CD14-positive monocyte (primary cell): ENCODE measurements around the gene TMEM192. TPM values are rescaled to one million over a fixed set of nuclear protein-coding genes. Genes with fewer than 3 reads are reported as not detected.

ENCODE experiments used
- DNase-seq, 3 donors: peaks; one replicate each; pipeline ENCODE4 v3.0.0-alpha.2; 2011 to 2022
- H2AFZ ChIP-seq: 2 replicates; pipeline ENCODE4 v1.6.0; 2012; ENCODE audit warnings: mild to moderate bottlenecking, low read depth, low read length, inconsistent platforms; ENCODE audit not compliant: insufficient read depth, poor library complexity, severe bottlenecking
- H3K27ac ChIP-seq, 2 donors: 1 replicate in 1 of 2; 2 replicates in 1 of 2; pipeline ENCODE4 v1.5.1; 2012 to 2013; ENCODE audit warnings: low read length in 2 of 2, control low read depth in 1 of 2, inconsistent platforms in 1 of 2, low read depth in 1 of 2, mild to moderate bottlenecking in 1 of 2
- H3K27me3 ChIP-seq, 2 donors: one replicate each; pipeline versions ENCODE4 v1.6.0 to v1.6.1; 2011 to 2013; ENCODE audit warnings: low read length in 2 of 2; ENCODE audit not compliant: control insufficient read depth in 2 of 2, insufficient read depth in 2 of 2
- H3K36me3 ChIP-seq, 2 donors: replicated peaks in 1 of 2; 1 replicate in 1 of 2; 2 replicates in 1 of 2; pipeline versions ENCODE4 v1.5.1 to v1.6.1; 2012 to 2013; ENCODE audit warnings: low read length in 2 of 2, control low read depth in 1 of 2, inconsistent platforms in 1 of 2, mild to moderate bottlenecking in 1 of 2; ENCODE audit not compliant: insufficient read depth in 2 of 2, control insufficient read depth in 1 of 2
- H3K4me1 ChIP-seq, 2 donors: 1 replicate in 1 of 2; 2 replicates in 1 of 2; pipeline versions ENCODE4 v1.5.1 to v1.6.1; 2012 to 2013; ENCODE audit warnings: low read length in 2 of 2, control low read depth in 1 of 2, inconsistent platforms in 1 of 2, mild to moderate bottlenecking in 1 of 2, moderate library complexity in 1 of 2; ENCODE audit not compliant: insufficient read depth in 2 of 2, control insufficient read depth in 1 of 2
- H3K4me2 ChIP-seq: replicated peaks from 2 replicates; pipeline ENCODE3; 2012; ENCODE audit warnings: low read length, moderate library complexity, mild to moderate bottlenecking; ENCODE audit not compliant: poor library complexity, severe bottlenecking; ENCODE audit errors: extremely low read depth
- H3K4me3 ChIP-seq, 3 experiments: fragments of 200-600 bp in 1 of 3; sonication (generic) in 1 of 3; replicated peaks in 1 of 3; 1 replicate in 2 of 3; 2 replicates in 1 of 3; pipeline ENCODE4 v1.5.1; 2011 to 2013; ENCODE audit warnings: low read length in 3 of 3, mild to moderate bottlenecking in 3 of 3, control low read depth in 2 of 3, low read depth in 2 of 3, inconsistent platforms in 1 of 3, moderate library complexity in 1 of 3
- H3K79me2 ChIP-seq: 2 replicates; pipeline ENCODE4 v1.6.0; 2012; ENCODE audit warnings: mild to moderate bottlenecking, control low read depth, inconsistent platforms, low read length, moderate library complexity; ENCODE audit not compliant: insufficient read depth
- H3K9ac ChIP-seq: 2 replicates; pipeline ENCODE4 v1.6.0; 2017; ENCODE audit warnings: low read length, mild to moderate bottlenecking; ENCODE audit not compliant: insufficient read depth, poor library complexity, severe bottlenecking
- H3K9me3 ChIP-seq, 2 donors: replicated peaks in 1 of 2; 1 replicate in 1 of 2; 2 replicates in 1 of 2; pipeline versions ENCODE4 v1.5.1 to v1.6.1; 2012 to 2013; ENCODE audit warnings: low read length in 2 of 2, control low read depth in 1 of 2; ENCODE audit not compliant: control insufficient read depth in 1 of 2, insufficient read depth in 1 of 2
- H4K20me1 ChIP-seq: 2 replicates; pipeline ENCODE4 v1.6.0; 2012; ENCODE audit warnings: mild to moderate bottlenecking, low read length, control low read depth, moderate library complexity; ENCODE audit not compliant: insufficient read depth
- H3K27ac Mint-ChIP-seq, 7 donors: one replicate each; pipeline ENCODE4 v1.8.0; 2020; ENCODE audit warnings: mild to moderate bottlenecking in 7 of 7, mixed read lengths in 7 of 7, moderate library complexity in 6 of 7, inconsistent platforms in 2 of 7
- H3K27me3 Mint-ChIP-seq, 3 donors: one replicate each; pipeline ENCODE4 v1.8.0; 2021 to 2022; ENCODE audit warnings: low read depth in 3 of 3, mild to moderate bottlenecking in 3 of 3, mixed read lengths in 3 of 3, moderate library complexity in 3 of 3, inconsistent platforms in 1 of 3
- H3K36me3 Mint-ChIP-seq, 2 donors: one replicate each; pipeline ENCODE4 v1.8.0; 2020; ENCODE audit warnings: mixed read lengths in 2 of 2, inconsistent platforms in 1 of 2, mild to moderate bottlenecking in 1 of 2
- H3K4me1 Mint-ChIP-seq: one replicate; pipeline ENCODE4 v1.8.0; 2020; ENCODE audit warnings: mild to moderate bottlenecking, mixed read lengths
- H3K4me3 Mint-ChIP-seq, 2 donors: one replicate each; pipeline ENCODE4 v1.8.0; 2020; ENCODE audit warnings: mild to moderate bottlenecking in 2 of 2, mixed read lengths in 2 of 2, moderate library complexity in 1 of 2
- H3K9me3 Mint-ChIP-seq, 7 donors: one replicate each; pipeline ENCODE4 v1.8.0; 2020 to 2022; ENCODE audit warnings: mixed read lengths in 7 of 7, mild to moderate bottlenecking in 6 of 7, moderate library complexity in 6 of 7, inconsistent platforms in 2 of 7
- CTCF ChIP-seq: fragments of 200-600 bp; IDR thresholded peaks from one replicate; pipeline ENCODE4 v1.8.0; 2022; ENCODE audit warnings: antibody characterized with exemption, mild to moderate bottlenecking
- WGBS: methylation state at CpG from one replicate; pipeline ENCODE4 v1.1.5; 2013; ENCODE audit warnings: missing lambda C conversion rate; ENCODE audit not compliant: insufficient coverage; 5-methylcytosine and 5-hydroxymethylcytosine counted together
- intact Hi-C, 2 donors: fragments of 100-400 bp; cut with micrococcal nuclease; formaldehyde crosslinking; loops; one replicate each; pipeline versions ENCODE4 v1.15.0 to v1.15.1; 2023
- polyA plus RNA-seq, 3 donors: library from polyadenylated mRNA; depleted of rRNA in 1 of 3; unstranded in 2 of 3; stranded (reverse) in 1 of 3; fragments of 300-500 nt in 2 of 3; fragments of >200 nt in 1 of 3; fragmentation: Illumina TruSeq in 2 of 3; gene quantifications; 1 replicate in 2 of 3; 2 replicates in 1 of 3; pipeline ENCODE4 v1.2.3, GENCODE V29; 2012 to 2021

The TMEM192 gene
- polyA plus RNA-seq, 3 donors: 7.3 to 22.4 (median 15.5) TPM

- Histone ChIP-seq H3K27me3 (no peaks in the 10 kb centered on the region), H3K9me3 (no peaks in the 10 kb centered on the region), H3K36me3 (peaks cover 13 to 20% of the 10 kb centered on the region in 2 donors), H2AFZ (no peak overlapping the region), H3K4me3 (no peak overlapping the region), H4K20me1 (peaks cover 17% of the 10 kb centered on the region), H3K4me2 (no peak overlapping the region), H3K27ac (no peak overlapping the region), H3K9ac (no peak overlapping the region), H3K79me2 (peaks cover 19% of the 10 kb centered on the region), H3K4me1 (peaks cover under 1 to 4% of the 10 kb centered on the region in 2 donors)
- Mint-ChIP-seq H3K27ac (no peak overlapping the region), H3K36me3 (peaks cover 23 to 26% of the 10 kb centered on the region in 2 donors), H3K4me1 (peaks cover 5% of the 10 kb centered on the region), H3K9me3 (peaks cover 0 to 2% (median 0%) of the 10 kb centered on the region in 7 donors), H3K27me3 (no peaks in the 10 kb centered on the region), H3K4me3 (no peak overlapping the region)
- no peak for TF ChIP-seq CTCF
- intact Hi-C loops: no loop called here
- WGBS: 82% methylated on average over 5 of the region's 6 CpGs
- no peak for DNase-seq
Measured at GRCh38 chr4:165106518-165106917, 6.1 kb downstream of the TMEM192 start.

- no peak for TF ChIP-seq CTCF
- Mint-ChIP-seq H3K27ac (peak overlapping the region in 2 of 7 donors; percentile 21 to 41), H3K9me3 (no peaks in the 10 kb centered on the region), H3K4me3 (no peak overlapping the region), H3K36me3 (peaks cover 43 to 63% of the 10 kb centered on the region in 2 donors), H3K4me1 (no peaks in the 10 kb centered on the region), H3K27me3 (no peaks in the 10 kb centered on the region)
- Histone ChIP-seq H3K27me3 (no peaks in the 10 kb centered on the region), H3K79me2 (peaks cover 5% of the 10 kb centered on the region), H3K9ac (no peak overlapping the region), H3K4me2 (no peak overlapping the region), H3K4me1 (no peaks in the 10 kb centered on the region), H3K36me3 (peaks cover 43 to 55% of the 10 kb centered on the region in 2 donors), H3K4me3 (no peak overlapping the region), H2AFZ (no peak overlapping the region), H3K9me3 (no peaks in the 10 kb centered on the region), H4K20me1 (peaks cover 10% of the 10 kb centered on the region), H3K27ac (no peak overlapping the region)
- 100% methylated on average over 2 of the region's 3 CpGs for WGBS
- no peak for DNase-seq
- intact Hi-C loops: no loop called here
Measured at GRCh38 chr4:165101641-165102040, 11.0 kb downstream of the TMEM192 start.
